CD4-positive, CD25-positive, alpha-beta regulatory T cell (primary cell): Measurements from ENCODE around the gene SETX. TPM values are rescaled to one million over a fixed set of nuclear protein-coding genes. Genes with fewer than 3 reads are reported as not detected.
A peak's percentile ranks its signal among the peaks of the same experiment; 100 is the strongest.

ENCODE experiments used
- ATAC-seq, 2 donors: fragments of 150-1000 bp; cut with Tn5 transposase; one replicate each; pipeline ENCODE4 v1.10.0; 2021; ENCODE audit warnings: low read depth in 2 of 2, moderate number of reproducible peaks in 2 of 2, moderate library complexity in 1 of 2
- DNase-seq, 3 donors: peaks; one replicate each; pipeline versions ENCODE4 v3.0.0 to v3.0.0-alpha.2; 2012 to 2022; ENCODE audit warnings: mixed read lengths in 1 of 3
- H3K27ac ChIP-seq: one replicate; pipeline ENCODE4 v1.7.0; 2013; ENCODE audit warnings: mild to moderate bottlenecking, low read length; ENCODE audit not compliant: insufficient read depth, poor library complexity, severe bottlenecking
- H3K27me3 ChIP-seq: one replicate; pipeline ENCODE4 v1.7.0; 2013; ENCODE audit warnings: low read length; ENCODE audit not compliant: control insufficient read depth, insufficient read depth
- H3K36me3 ChIP-seq: one replicate; pipeline ENCODE4 v1.7.0; 2013; ENCODE audit warnings: mild to moderate bottlenecking, low read length, moderate library complexity; ENCODE audit not compliant: control insufficient read depth, insufficient read depth
- H3K4me1 ChIP-seq: 2 replicates; pipeline ENCODE4 v1.7.0; 2013; ENCODE audit warnings: mild to moderate bottlenecking, low read length; ENCODE audit not compliant: insufficient read depth, control insufficient read depth, poor library complexity, severe bottlenecking
- H3K4me3 ChIP-seq: one replicate; pipeline ENCODE4 v1.7.0; 2013; ENCODE audit warnings: low read depth, mild to moderate bottlenecking, low read length, moderate library complexity
- H3K9me3 ChIP-seq, 2 experiments: 1 replicate in 1 of 2; 2 replicates in 1 of 2; pipeline ENCODE4 v1.7.0; 2013; ENCODE audit warnings: low read length in 2 of 2, mild to moderate bottlenecking in 1 of 2, moderate library complexity in 1 of 2; ENCODE audit not compliant: control insufficient read depth in 2 of 2
- H3K27ac Mint-ChIP-seq, 3 donors: one replicate each; pipeline ENCODE4 v1.8.0; 2020 to 2022; ENCODE audit warnings: mild to moderate bottlenecking in 3 of 3, mixed read lengths in 3 of 3, moderate library complexity in 2 of 3
- H3K27me3 Mint-ChIP-seq: one replicate; pipeline ENCODE4 v1.8.0; 2022; ENCODE audit warnings: mild to moderate bottlenecking, mixed read lengths
- H3K36me3 Mint-ChIP-seq: one replicate; pipeline ENCODE4 v1.8.0; 2020; ENCODE audit warnings: mixed read lengths
- H3K4me1 Mint-ChIP-seq, 4 donors: one replicate each; pipeline ENCODE4 v1.8.0; 2020 to 2022; ENCODE audit warnings: mixed read lengths in 4 of 4, mild to moderate bottlenecking in 1 of 4
- H3K4me3 Mint-ChIP-seq, 4 donors: one replicate each; pipeline ENCODE4 v1.8.0; 2020 to 2022; ENCODE audit warnings: mild to moderate bottlenecking in 4 of 4, mixed read lengths in 4 of 4, moderate library complexity in 3 of 4
- H3K9me3 Mint-ChIP-seq, 7 donors: one replicate each; pipeline ENCODE4 v1.8.0; 2020 to 2022; ENCODE audit warnings: mixed read lengths in 7 of 7, mild to moderate bottlenecking in 3 of 7, moderate library complexity in 2 of 7
- polyA plus RNA-seq, 4 donors: library from polyadenylated mRNA; unstranded; fragments of 300-500 nt; fragmentation: Illumina TruSeq; gene quantifications; one replicate each; pipeline ENCODE4 v1.2.3, GENCODE V29; 2021
- total RNA-seq: library from RNA; stranded (reverse); gene quantifications from one replicate; pipeline ENCODE4 v1.2.3, GENCODE V29; 2022

Gene SETX
- total and polyA plus RNA-seq, 5 donors from 2014 or later: 22.6 to 70.5 (median 30.6) TPM

- peaks cover 0 to 7% (median 4%) of the 10 kb centered on the region in 4 donors for H3K4me1 Mint-ChIP-seq
- Histone ChIP-seq H3K9me3 (no peaks in the 10 kb centered on the region), H3K27ac (no peak overlapping the region), H3K36me3 (no peaks in the 10 kb centered on the region), H3K4me1 (no peaks in the 10 kb centered on the region), H3K27me3 (no peaks in the 10 kb centered on the region), H3K4me3 (no peak overlapping the region)
- no peaks in the 10 kb centered on the region for H3K27me3 Mint-ChIP-seq
- H3K4me3 Mint-ChIP-seq: no peak overlapping the region
- no peaks in the 10 kb centered on the region for H3K36me3 Mint-ChIP-seq
- DNase-seq (no peak), ATAC-seq (no peak)
- H3K9me3 Mint-ChIP-seq: no peaks in the 10 kb centered on the region
- H3K27ac Mint-ChIP-seq: no peak overlapping the region
These were observed 122.3 kb downstream of the SETX start for GRCh38 chr9:132232522-132232921.

- no peak for ATAC-seq
- no peaks in the 10 kb centered on the region for H3K36me3 Mint-ChIP-seq
- no peaks in the 10 kb centered on the region for H3K9me3 Mint-ChIP-seq
- Histone ChIP-seq H3K36me3 (no peaks in the 10 kb centered on the region), H3K27me3 (no peaks in the 10 kb centered on the region), H3K4me1 (no peaks in the 10 kb centered on the region), H3K4me3 (no peak overlapping the region), H3K9me3 (no peaks in the 10 kb centered on the region), H3K27ac (no peak overlapping the region)
- H3K4me1 Mint-ChIP-seq: no peaks in the 10 kb centered on the region
- H3K4me3 Mint-ChIP-seq: no peak overlapping the region
- H3K27ac Mint-ChIP-seq: no peak overlapping the region
- DNase-seq: no peak
- H3K27me3 Mint-ChIP-seq: no peaks in the 10 kb centered on the region
These were observed 123.6 kb downstream of the SETX start for GRCh38 chr9:132231019-132231701.

- no peak overlapping the region for H3K27ac Mint-ChIP-seq
These were observed 124.2 kb downstream of the SETX start for GRCh38 chr9:132230605-132231004.

GRCh38 chr9:132228062-132228461 lies 126.7 kb downstream of the SETX start:
- H3K9me3 ChIP-seq: no peaks in the 10 kb centered on the region
- Mint-ChIP-seq H3K36me3 (no peaks in the 10 kb centered on the region), H3K4me3 (peak overlapping the region in 1 of 4 donors; percentile 38), H3K9me3 (no peaks in the 10 kb centered on the region), H3K4me1 (no peaks in the 10 kb centered on the region), H3K27ac (no peak overlapping the region), H3K27me3 (peaks cover 6% of the 10 kb centered on the region)
- no peaks in the 10 kb centered on the region for H3K4me1 ChIP-seq
- no peaks in the 10 kb centered on the region for H3K36me3 ChIP-seq
- H3K4me3 ChIP-seq: no peak overlapping the region
- no peak for DNase-seq
- H3K27me3 ChIP-seq: no peaks in the 10 kb centered on the region
- no peak overlapping the region for H3K27ac ChIP-seq
- ATAC-seq: no peak

More at GRCh38 chr9:132230605-132231004, 124.2 kb downstream of the SETX start:
- Histone ChIP-seq H3K4me1 (no peaks in the 10 kb centered on the region), H3K36me3 (no peaks in the 10 kb centered on the region), H3K27ac (no peak overlapping the region), H3K4me3 (no peak overlapping the region), H3K9me3 (no peaks in the 10 kb centered on the region), H3K27me3 (no peaks in the 10 kb centered on the region)
- DNase-seq (no peak), ATAC-seq (no peak)
- Mint-ChIP-seq H3K9me3 (no peaks in the 10 kb centered on the region), H3K27me3 (no peaks in the 10 kb centered on the region), H3K4me3 (no peak overlapping the region), H3K36me3 (no peaks in the 10 kb centered on the region), H3K4me1 (no peaks in the 10 kb centered on the region)

GRCh38 chr9:132226571-132227430 lies 128.0 kb downstream of the SETX start:
- Mint-ChIP-seq H3K27ac (peak overlapping the region in 1 of 3 donors; percentile 62), H3K27me3 (peaks cover 6% of the 10 kb centered on the region), H3K4me1 (no peaks in the 10 kb centered on the region), H3K9me3 (no peaks in the 10 kb centered on the region), H3K4me3 (no peak overlapping the region), H3K36me3 (no peaks in the 10 kb centered on the region)
- Histone ChIP-seq H3K36me3 (no peaks in the 10 kb centered on the region), H3K27ac (no peak overlapping the region), H3K4me1 (no peaks in the 10 kb centered on the region), H3K9me3 (no peaks in the 10 kb centered on the region), H3K4me3 (no peak overlapping the region), H3K27me3 (no peaks in the 10 kb centered on the region)
- ATAC-seq (no peak), DNase-seq (no peak)

GRCh38 chr9:132224645-132225044 lies 130.1 kb downstream of the SETX start:
- H3K4me3 Mint-ChIP-seq: peak overlapping the region in 1 of 4 donors; percentile 61
- H3K4me1 Mint-ChIP-seq: no peaks in the 10 kb centered on the region
- H3K4me3 ChIP-seq: no peak overlapping the region
- no peak for DNase-seq
- H3K27me3 Mint-ChIP-seq: peaks cover 9% of the 10 kb centered on the region
- H3K36me3 ChIP-seq: no peaks in the 10 kb centered on the region
- ATAC-seq: no peak
- H3K27ac ChIP-seq: no peak overlapping the region
- no peaks in the 10 kb centered on the region for H3K9me3 Mint-ChIP-seq
- H3K36me3 Mint-ChIP-seq: no peaks in the 10 kb centered on the region
- no peak overlapping the region for H3K27ac Mint-ChIP-seq
- no peaks in the 10 kb centered on the region for H3K9me3 ChIP-seq
- H3K27me3 ChIP-seq: no peaks in the 10 kb centered on the region
- H3K4me1 ChIP-seq: no peaks in the 10 kb centered on the region

- Mint-ChIP-seq H3K27ac (no peak overlapping the region), H3K9me3 (no peaks in the 10 kb centered on the region), H3K4me1 (no peaks in the 10 kb centered on the region), H3K36me3 (no peaks in the 10 kb centered on the region), H3K4me3 (no peak overlapping the region), H3K27me3 (peaks cover 10% of the 10 kb centered on the region)
- Histone ChIP-seq H3K36me3 (no peaks in the 10 kb centered on the region), H3K27ac (no peak overlapping the region), H3K4me3 (no peak overlapping the region), H3K27me3 (no peaks in the 10 kb centered on the region), H3K9me3 (no peaks in the 10 kb centered on the region), H3K4me1 (no peaks in the 10 kb centered on the region)
- ATAC-seq (no peak), DNase-seq (no peak)
These were observed 132.8 kb downstream of the SETX start for GRCh38 chr9:132221941-132222340.
